Skeletal muscle tissue (tissue), 4 donors: ENCODE results near the gene CDK14. TPM values are rescaled to one million over a fixed set of nuclear protein-coding genes. Genes with fewer than 3 reads are reported as not detected.

Experiments
- H3K27ac ChIP-seq: one replicate; pipeline ENCODE4 v1.7.0; 2013; ENCODE audit warnings: mild to moderate bottlenecking, low read depth, low read length, inconsistent platforms
- H3K27me3 ChIP-seq, 3 donors: one replicate each; pipeline ENCODE4 v1.7.0; 2013; ENCODE audit warnings: low read length in 3 of 3; ENCODE audit not compliant: control insufficient read depth in 3 of 3, insufficient read depth in 3 of 3
- H3K36me3 ChIP-seq, 3 donors: one replicate each; pipeline ENCODE4 v1.7.0; 2013; ENCODE audit warnings: low read length in 3 of 3; ENCODE audit not compliant: control insufficient read depth in 3 of 3, insufficient read depth in 3 of 3
- H3K4me1 ChIP-seq, 3 donors: one replicate each; pipeline ENCODE4 v1.7.0; 2013; ENCODE audit warnings: low read length in 3 of 3, mild to moderate bottlenecking in 3 of 3; ENCODE audit not compliant: control insufficient read depth in 3 of 3, insufficient read depth in 3 of 3
- H3K4me3 ChIP-seq, 3 donors: one replicate each; pipeline ENCODE4 v1.7.0; 2013; ENCODE audit warnings: low read length in 3 of 3
- H3K9ac ChIP-seq, 3 donors: one replicate each; pipeline ENCODE4 v1.7.0; 2013; ENCODE audit warnings: low read length in 3 of 3, mild to moderate bottlenecking in 3 of 3, moderate library complexity in 2 of 3, low read depth in 1 of 3
- H3K9me3 ChIP-seq, 3 donors: one replicate each; pipeline ENCODE4 v1.7.0; 2013; ENCODE audit warnings: low read length in 3 of 3; ENCODE audit not compliant: control insufficient read depth in 3 of 3
- total RNA-seq: library from RNA; depleted of rRNA; stranded (reverse); fragments of >200 nt; gene quantifications from one replicate; pipeline ENCODE4 v1.2.3, GENCODE V29; 2014
- donor health status: Osteomylitis.

CDK14 gene
- total RNA-seq, 1 donor from 2014 or later = 25.1 TPM

- Histone ChIP-seq H3K27me3 (no peaks in the 10 kb centered on the region), H3K9ac (no peak overlapping the region), H3K9me3 (no peaks in the 10 kb centered on the region), H3K36me3 (no peaks in the 10 kb centered on the region), H3K27ac (no peak overlapping the region), H3K4me3 (no peak overlapping the region), H3K4me1 (no peaks in the 10 kb centered on the region)
Observed at GRCh38 chr7:91069146-91069545, 473.0 kb downstream of the CDK14 start.

GRCh38 chr7:91079487-91079886 lies 483.4 kb downstream of the CDK14 start:
- Histone ChIP-seq H3K4me1 (peaks cover 2 to 6% (median 3%) of the 10 kb centered on the region in 3 donors), H3K9ac (no peak overlapping the region), H3K27ac (no peak overlapping the region), H3K9me3 (no peaks in the 10 kb centered on the region), H3K36me3 (no peaks in the 10 kb centered on the region), H3K4me3 (no peak overlapping the region), H3K27me3 (no peaks in the 10 kb centered on the region)

- H3K4me3 ChIP-seq = no peak overlapping the region
- no peaks in the 10 kb centered on the region for H3K27me3 ChIP-seq
- H3K27ac ChIP-seq = no peak overlapping the region
- H3K36me3 ChIP-seq = no peaks in the 10 kb centered on the region
- H3K9ac ChIP-seq = no peak overlapping the region
- no peaks in the 10 kb centered on the region for H3K9me3 ChIP-seq
- peaks cover 2 to 6% (median 3%) of the 10 kb centered on the region in 3 donors for H3K4me1 ChIP-seq
Observed at GRCh38 chr7:91080351-91080750, 484.2 kb downstream of the CDK14 start.

DNA sequence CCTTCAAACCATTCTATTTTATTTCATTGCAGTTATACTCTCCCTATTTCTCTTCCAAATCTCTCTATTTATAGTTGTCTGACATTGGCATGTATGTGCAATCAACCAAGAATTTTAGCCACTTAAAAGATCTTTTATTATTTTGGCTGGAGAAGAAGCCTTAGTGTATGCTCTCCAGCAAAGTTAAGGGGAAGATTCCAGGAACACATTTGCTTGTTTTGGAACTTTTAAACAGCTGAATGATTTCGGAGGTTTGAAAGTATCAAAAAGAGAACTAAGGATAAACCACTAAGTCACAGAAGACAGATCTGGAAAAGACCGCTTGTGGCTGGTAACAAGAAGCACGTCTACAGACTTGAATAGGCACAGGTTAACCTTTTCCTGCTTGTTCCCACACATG lies 485.9 kb downstream of the CDK14 start:
- H3K4me3 ChIP-seq = no peak overlapping the region
- H3K27me3 ChIP-seq = no peaks in the 10 kb centered on the region
- no peak overlapping the region for H3K27ac ChIP-seq
- no peaks in the 10 kb centered on the region for H3K9me3 ChIP-seq
- H3K4me1 ChIP-seq = peaks cover 2 to 6% (median 3%) of the 10 kb centered on the region in 3 donors
- H3K36me3 ChIP-seq = no peaks in the 10 kb centered on the region
- H3K9ac ChIP-seq = peak overlapping the region in 2 of 3 donors; percentile 10 to 30

DNA sequence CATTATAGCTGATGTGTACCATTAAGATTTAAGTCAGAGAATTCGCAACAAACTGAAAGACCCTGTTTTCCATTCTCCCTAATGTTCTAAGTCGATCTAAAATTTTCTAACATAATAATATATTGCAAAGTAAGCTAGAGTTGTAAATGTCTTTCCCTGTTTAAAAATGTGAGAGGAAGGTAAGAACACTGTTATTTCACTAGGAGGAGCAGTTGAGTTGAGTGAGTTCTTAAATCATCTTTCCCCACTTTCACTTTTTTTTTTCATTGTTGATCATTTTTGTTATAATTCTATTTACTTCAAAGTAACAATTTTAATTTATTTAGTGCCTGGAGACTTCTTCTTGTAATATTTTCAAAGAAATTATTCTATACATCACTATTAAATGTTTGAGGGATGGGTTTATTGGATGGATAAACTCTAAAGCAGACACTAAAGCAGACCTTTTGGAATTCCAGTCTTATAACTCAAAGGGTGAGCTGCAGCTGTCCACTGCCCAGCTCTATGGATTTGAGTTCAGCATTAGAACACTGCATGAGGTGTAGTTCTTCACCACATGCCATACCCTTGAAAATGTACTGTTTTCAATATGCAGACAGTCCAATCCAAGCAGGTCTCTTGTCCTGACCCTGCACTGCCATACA lies 486.9 kb downstream of the CDK14 start:
- H3K4me1 ChIP-seq = peaks cover 2 to 6% (median 3%) of the 10 kb centered on the region in 3 donors
- H3K9ac ChIP-seq = no peak overlapping the region
- H3K36me3 ChIP-seq = no peaks in the 10 kb centered on the region
- no peak overlapping the region for H3K27ac ChIP-seq
- no peaks in the 10 kb centered on the region for H3K9me3 ChIP-seq
- H3K4me3 ChIP-seq = no peak overlapping the region
- H3K27me3 ChIP-seq = no peaks in the 10 kb centered on the region

DNA sequence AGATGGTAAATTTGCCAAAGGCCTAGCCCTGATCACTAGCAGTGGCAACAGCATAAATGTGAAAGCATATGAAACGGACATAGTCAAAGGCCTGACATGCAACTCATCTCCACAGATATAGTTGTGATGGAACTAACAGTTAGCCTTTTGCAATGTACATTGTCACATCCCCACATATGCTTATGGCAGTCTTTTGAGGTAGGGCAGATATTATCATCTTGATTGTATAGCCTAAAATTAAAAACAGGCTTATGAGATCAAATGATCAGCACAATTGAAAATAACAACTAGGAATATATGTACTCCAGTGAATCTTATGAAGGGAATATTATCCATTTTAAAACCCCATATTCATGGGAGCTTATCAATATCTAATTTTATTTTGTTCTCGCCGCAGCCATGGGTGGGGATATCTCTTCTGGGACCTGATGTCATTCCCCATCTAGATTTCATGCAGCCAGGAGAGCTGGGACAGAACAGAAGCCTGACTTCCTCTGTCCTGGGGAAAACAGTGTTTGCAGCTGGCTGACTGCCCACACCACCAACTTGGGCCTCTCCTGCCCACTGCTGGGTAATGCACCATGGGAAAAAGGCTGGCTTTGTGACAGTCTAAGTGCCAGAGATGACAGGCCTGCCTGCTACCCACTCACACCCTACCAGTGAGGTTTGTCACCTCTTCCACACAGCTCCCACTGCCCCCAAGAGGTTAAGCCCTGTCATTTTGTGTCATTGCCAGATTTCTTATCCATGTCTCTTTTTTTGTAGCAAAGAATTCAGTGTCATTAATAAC lies 487.9 kb downstream of the CDK14 start:
- no peak overlapping the region for H3K9ac ChIP-seq
- H3K4me1 ChIP-seq = peaks cover 2 to 6% (median 3%) of the 10 kb centered on the region in 3 donors
- no peak overlapping the region for H3K4me3 ChIP-seq
- no peaks in the 10 kb centered on the region for H3K9me3 ChIP-seq
- H3K36me3 ChIP-seq = no peaks in the 10 kb centered on the region
- no peak overlapping the region for H3K27ac ChIP-seq
- H3K27me3 ChIP-seq = no peaks in the 10 kb centered on the region

- H3K4me1 ChIP-seq = peaks cover 2 to 6% (median 3%) of the 10 kb centered on the region in 3 donors
- H3K9ac ChIP-seq = no peak overlapping the region
- no peaks in the 10 kb centered on the region for H3K9me3 ChIP-seq
- H3K4me3 ChIP-seq = no peak overlapping the region
- no peak overlapping the region for H3K27ac ChIP-seq
- H3K36me3 ChIP-seq = no peaks in the 10 kb centered on the region
- H3K27me3 ChIP-seq = no peaks in the 10 kb centered on the region
Observed at GRCh38 chr7:91085175-91085574, 489.1 kb downstream of the CDK14 start.

- Histone ChIP-seq H3K36me3 (no peaks in the 10 kb centered on the region), H3K27ac (no peak overlapping the region), H3K9me3 (no peaks in the 10 kb centered on the region), H3K9ac (no peak overlapping the region), H3K4me1 (peaks cover 2 to 6% (median 3%) of the 10 kb centered on the region in 3 donors), H3K27me3 (no peaks in the 10 kb centered on the region), H3K4me3 (no peak overlapping the region)
Observed at GRCh38 chr7:91086200-91086599, 490.1 kb downstream of the CDK14 start.

DNA sequence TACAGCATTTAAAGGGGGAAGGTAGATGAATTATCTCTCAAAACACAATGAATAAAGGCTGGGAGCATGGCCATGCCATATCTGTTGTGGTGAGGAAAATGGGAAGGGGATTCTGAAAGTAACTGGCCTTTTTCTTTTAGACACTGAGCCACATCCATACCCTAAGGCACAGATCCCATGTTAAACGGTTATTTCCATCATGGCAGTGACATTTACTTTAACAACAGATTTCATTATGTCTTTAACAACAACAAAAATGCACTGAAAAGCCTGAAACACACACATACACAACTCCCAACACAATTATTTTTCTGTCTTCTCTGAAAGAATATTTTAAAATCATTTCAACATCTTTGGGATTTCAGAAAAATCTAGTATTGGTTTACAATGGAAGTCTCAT lies 492.0 kb downstream of the CDK14 start:
- Histone ChIP-seq H3K9me3 (no peaks in the 10 kb centered on the region), H3K27me3 (no peaks in the 10 kb centered on the region), H3K27ac (no peak overlapping the region), H3K36me3 (no peaks in the 10 kb centered on the region), H3K4me1 (peaks cover 0 to 3% (median 2%) of the 10 kb centered on the region in 3 donors), H3K4me3 (no peak overlapping the region), H3K9ac (no peak overlapping the region)

- Histone ChIP-seq H3K27ac (no peak overlapping the region), H3K9ac (no peak overlapping the region), H3K9me3 (no peaks in the 10 kb centered on the region), H3K36me3 (no peaks in the 10 kb centered on the region), H3K4me3 (no peak overlapping the region), H3K4me1 (peaks cover 0 to 3% (median 2%) of the 10 kb centered on the region in 3 donors), H3K27me3 (no peaks in the 10 kb centered on the region)
Observed at GRCh38 chr7:91088691-91089090, 492.6 kb downstream of the CDK14 start.
